H9 (cell line): Measurements from ENCODE around the gene NME2. TPM values are rescaled to one million over a fixed set of nuclear protein-coding genes. Genes with fewer than 3 reads are reported as not detected.

ENCODE experiments used
- DNase-seq: peaks from one replicate; pipeline ENCODE4 v3.0.0-alpha.2; 2017
- H2AFZ ChIP-seq: one replicate; pipeline ENCODE4 v1.6.1; 2013; ENCODE audit warnings: mild to moderate bottlenecking, low read length, control low read depth, moderate library complexity
- H2AK5ac ChIP-seq: 2 replicates; pipeline ENCODE4 v1.6.1; 2013; ENCODE audit warnings: low read length, control low read depth, mixed read lengths; ENCODE audit not compliant: insufficient read length
- H2BK120ac ChIP-seq: one replicate; pipeline ENCODE4 v1.6.1; 2013; ENCODE audit warnings: low read depth, mild to moderate bottlenecking, low read length, control low read depth, inconsistent platforms; ENCODE audit not compliant: poor library complexity, severe bottlenecking
- H2BK12ac ChIP-seq: 2 replicates; pipeline ENCODE4 v1.6.1; 2013; ENCODE audit warnings: low read length, control low read depth, mixed read lengths, low read depth; ENCODE audit not compliant: insufficient read length
- H2BK15ac ChIP-seq: 2 replicates; pipeline ENCODE4 v1.6.1; 2013; ENCODE audit warnings: low read depth, low read length, control low read depth
- H2BK20ac ChIP-seq: one replicate; pipeline ENCODE4 v1.6.1; 2013; ENCODE audit warnings: low read depth, mild to moderate bottlenecking, low read length, control low read depth, inconsistent platforms; ENCODE audit not compliant: poor library complexity, severe bottlenecking
- H2BK5ac ChIP-seq: 2 replicates; pipeline ENCODE4 v1.6.1; 2013; ENCODE audit warnings: low read length, control low read depth, mixed read lengths; ENCODE audit not compliant: insufficient read length
- H3K14ac ChIP-seq: 2 replicates; pipeline ENCODE4 v1.6.1; 2013; ENCODE audit warnings: low read length, control low read depth; ENCODE audit not compliant: insufficient read depth
- H3K18ac ChIP-seq: 2 replicates; pipeline ENCODE4 v1.6.1; 2013; ENCODE audit warnings: low read depth, mild to moderate bottlenecking, mixed read lengths, low read length, control low read depth; ENCODE audit not compliant: insufficient read length
- H3K23ac ChIP-seq: 2 replicates; pipeline ENCODE4 v1.6.1; 2013; ENCODE audit warnings: low read length, control low read depth, mixed read lengths, low read depth; ENCODE audit not compliant: insufficient read length
- H3K23me2 ChIP-seq: 2 replicates; pipeline ENCODE4 v1.6.1; 2013; ENCODE audit warnings: low read depth, mild to moderate bottlenecking, mixed read lengths, low read length, control low read depth; ENCODE audit not compliant: insufficient read length, poor library complexity, severe bottlenecking
- H3K27ac ChIP-seq: 2 replicates; pipeline ENCODE4 v1.5.1; 2013; ENCODE audit warnings: low read length, control low read depth, mixed read lengths, low read depth; ENCODE audit not compliant: insufficient read length
- H3K27me3 ChIP-seq: 2 replicates; pipeline ENCODE4 v1.6.1; 2013; ENCODE audit warnings: low read length, control low read depth, inconsistent platforms; ENCODE audit not compliant: insufficient read depth
- H3K4ac ChIP-seq: 2 replicates; pipeline ENCODE4 v1.6.1; 2013; ENCODE audit warnings: low read depth, mild to moderate bottlenecking, control low read depth, inconsistent platforms, low read length, moderate library complexity
- H3K4me1 ChIP-seq: 2 replicates; pipeline ENCODE4 v1.6.1; 2013; ENCODE audit warnings: low read length, control low read depth, inconsistent platforms; ENCODE audit not compliant: insufficient read depth
- H3K4me2 ChIP-seq: 2 replicates; pipeline ENCODE4 v1.6.1; 2013; ENCODE audit warnings: low read length, control low read depth, mixed read lengths; ENCODE audit not compliant: insufficient read length, insufficient read depth
- H3K56ac ChIP-seq: 2 replicates; pipeline ENCODE4 v1.6.1; 2013; ENCODE audit warnings: low read depth, mild to moderate bottlenecking, mixed read lengths, low read length, control low read depth; ENCODE audit not compliant: insufficient read length
- H3K79me1 ChIP-seq: 2 replicates; pipeline ENCODE4 v1.6.1; 2013; ENCODE audit warnings: low read depth, mild to moderate bottlenecking, moderate library complexity, low read length, control low read depth, inconsistent platforms; ENCODE audit not compliant: insufficient read depth, poor library complexity, severe bottlenecking
- H3K79me2 ChIP-seq: 2 replicates; pipeline ENCODE4 v1.6.1; 2013; ENCODE audit warnings: low read length, control low read depth, inconsistent platforms; ENCODE audit not compliant: insufficient read depth
- H3K9ac ChIP-seq: 2 replicates; pipeline ENCODE4 v1.6.1; 2013; ENCODE audit warnings: low read length, control low read depth, mixed read lengths; ENCODE audit not compliant: insufficient read length; ENCODE audit errors: extremely low read depth
- H3K9me3 ChIP-seq: one replicate; pipeline ENCODE4 v1.6.1; 2013; ENCODE audit warnings: low read depth, low read length, inconsistent platforms; ENCODE audit not compliant: control insufficient read depth
- H3T11ph ChIP-seq: one replicate; pipeline ENCODE4 v1.6.1; 2013; ENCODE audit warnings: mild to moderate bottlenecking, low read length, control low read depth, inconsistent platforms
- H4K20me1 ChIP-seq: one replicate; pipeline ENCODE4 v1.6.1; 2013; ENCODE audit not compliant: control insufficient read depth, insufficient read length, insufficient read depth
- H4K5ac ChIP-seq: 2 replicates; pipeline ENCODE4 v1.6.1; 2013; ENCODE audit warnings: low read depth, mild to moderate bottlenecking, mixed read lengths, low read length, control low read depth; ENCODE audit not compliant: insufficient read length
- H4K8ac ChIP-seq: replicated peaks from 2 replicates; pipeline ENCODE4 v1.6.1; 2013; ENCODE audit warnings: low read length, control low read depth, mixed read lengths, low read depth; ENCODE audit not compliant: insufficient read length
- H4K91ac ChIP-seq: 2 replicates; pipeline ENCODE4 v1.6.1; 2013; ENCODE audit warnings: low read depth, mild to moderate bottlenecking, moderate library complexity, mixed read lengths, low read length, control low read depth; ENCODE audit not compliant: insufficient read length
- H3K27ac Mint-ChIP-seq, 3 experiments: 2 replicates in 2 of 3; 3 replicates in 1 of 3; pipeline ENCODE4 v1.8.0; 2020 to 2021; ENCODE audit warnings: mixed read lengths in 3 of 3, mild to moderate bottlenecking in 1 of 3, moderate library complexity in 1 of 3
- H3K27me3 Mint-ChIP-seq: 2 replicates; pipeline ENCODE4 v1.8.0; 2021; ENCODE audit warnings: low read depth, mild to moderate bottlenecking, moderate library complexity, mixed read lengths
- H3K36me3 Mint-ChIP-seq, 3 experiments: 2 replicates in 2 of 3; 3 replicates in 1 of 3; pipeline ENCODE4 v1.8.0; 2020 to 2021; ENCODE audit warnings: low read depth in 3 of 3, mixed read lengths in 3 of 3; ENCODE audit not compliant: insufficient read depth in 1 of 3
- H3K4me1 Mint-ChIP-seq, 2 experiments: 2 replicates each; pipeline ENCODE4 v1.8.0; 2020; ENCODE audit warnings: mixed read lengths in 2 of 2
- H3K4me3 Mint-ChIP-seq, 2 experiments: 2 replicates in 1 of 2; 3 replicates in 1 of 2; pipeline ENCODE4 v1.8.0; 2020 to 2021; ENCODE audit warnings: mild to moderate bottlenecking in 2 of 2, mixed read lengths in 2 of 2, moderate library complexity in 1 of 2
- H3K9me3 Mint-ChIP-seq, 2 experiments: 2 replicates in 1 of 2; 3 replicates in 1 of 2; pipeline ENCODE4 v1.8.0; 2020; ENCODE audit warnings: mild to moderate bottlenecking in 2 of 2, mixed read lengths in 2 of 2, moderate library complexity in 1 of 2
- WGBS: extraction: QIAGEN DNeasy Blood & Tissue Kit; methylation state at CpG from one replicate; pipeline ENCODE4 v1.1.7; 2013; ENCODE audit warnings: missing lambda C conversion rate, low lambda C conversion rate, mixed read lengths; ENCODE audit not compliant: insufficient read length; ENCODE audit errors: extremely low coverage; 5-methylcytosine and 5-hydroxymethylcytosine counted together
- total RNA-seq: library from RNA; stranded (reverse); gene quantifications from 2 replicates; pipeline ENCODE4 v1.2.1, GENCODE V29; 2021
- TF ChIP-seq, protein P1 (sequence below): fragments of 200-600 bp; sonication (generic); conservative IDR thresholded peaks from 3 replicates; pipeline ENCODE4 v1.8.0; 2021; ENCODE audit warnings: antibody characterized with exemption, mild to moderate bottlenecking

NME2 gene
- total RNA-seq, 1 experiment from 2014 or later = 819 TPM

DNA sequence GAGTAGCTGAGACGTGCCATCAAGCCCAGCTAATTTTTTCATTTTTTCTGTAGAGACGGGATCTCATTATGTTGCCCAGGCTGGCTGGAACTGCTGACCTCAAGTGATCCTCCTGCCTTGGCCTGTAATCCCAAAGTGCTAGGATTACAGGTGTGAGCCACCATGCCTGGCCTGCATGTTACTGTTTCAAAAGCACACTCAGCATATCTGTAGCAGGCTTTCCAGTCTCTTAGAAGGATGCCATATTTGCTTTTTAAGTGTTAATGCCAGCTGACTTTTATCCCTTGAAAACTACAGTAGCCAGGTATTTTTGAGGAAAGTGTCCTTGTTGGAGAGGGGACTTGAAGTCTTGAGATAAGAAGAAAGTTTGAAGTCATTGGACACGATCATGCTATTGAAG is 30.3 kb upstream of the NME2 start:
- Histone ChIP-seq H4K8ac (no peak overlapping the region), H4K20me1 (no peaks in the 10 kb centered on the region), H3K4me2 (no peak overlapping the region), H4K5ac (no peak overlapping the region), H2BK12ac (no peak overlapping the region), H3K23ac (no peak overlapping the region), H3K14ac (no peak overlapping the region), H3K56ac (no peak overlapping the region), H3K23me2 (no peaks in the 10 kb centered on the region), H2BK15ac (no peak overlapping the region), H3K9ac (no peak overlapping the region), H3K79me1 (no peaks in the 10 kb centered on the region), H3K27ac (no peak overlapping the region), H3K9me3 (no peaks in the 10 kb centered on the region), H2BK20ac (no peak overlapping the region), H2AK5ac (no peak overlapping the region), H3K18ac (no peak overlapping the region), H2AFZ (no peak overlapping the region), H3K4ac (no peak overlapping the region), H2BK5ac (no peak overlapping the region), H3K27me3 (no peaks in the 10 kb centered on the region), H4K91ac (no peak overlapping the region), H2BK120ac (no peak overlapping the region), H3K4me1 (no peaks in the 10 kb centered on the region; the same call in 1 of the 2 replicates), H3K79me2 (no peaks in the 10 kb centered on the region), H3T11ph (no peak overlapping the region)
- Mint-ChIP-seq H3K4me1 (peaks cover 0 to 2% of the 10 kb centered on the region in 2 experiments; a peak in 1 of 4 replicates), H3K9me3 (peaks cover 3% of the 10 kb centered on the region in 2 experiments; a peak in 4 of 5 replicates), H3K4me3 (no peak overlapping the region), H3K27me3 (no peaks in the 10 kb centered on the region), H3K27ac (no peak overlapping the region), H3K36me3 (peaks cover 0 to 3% (median 0%) of the 10 kb centered on the region in 3 experiments; a peak in 1 of 7 replicates)
- no CpG with 5 or more reads among the region's 3 CpGs for WGBS
- TF ChIP-seq, protein P1, sequence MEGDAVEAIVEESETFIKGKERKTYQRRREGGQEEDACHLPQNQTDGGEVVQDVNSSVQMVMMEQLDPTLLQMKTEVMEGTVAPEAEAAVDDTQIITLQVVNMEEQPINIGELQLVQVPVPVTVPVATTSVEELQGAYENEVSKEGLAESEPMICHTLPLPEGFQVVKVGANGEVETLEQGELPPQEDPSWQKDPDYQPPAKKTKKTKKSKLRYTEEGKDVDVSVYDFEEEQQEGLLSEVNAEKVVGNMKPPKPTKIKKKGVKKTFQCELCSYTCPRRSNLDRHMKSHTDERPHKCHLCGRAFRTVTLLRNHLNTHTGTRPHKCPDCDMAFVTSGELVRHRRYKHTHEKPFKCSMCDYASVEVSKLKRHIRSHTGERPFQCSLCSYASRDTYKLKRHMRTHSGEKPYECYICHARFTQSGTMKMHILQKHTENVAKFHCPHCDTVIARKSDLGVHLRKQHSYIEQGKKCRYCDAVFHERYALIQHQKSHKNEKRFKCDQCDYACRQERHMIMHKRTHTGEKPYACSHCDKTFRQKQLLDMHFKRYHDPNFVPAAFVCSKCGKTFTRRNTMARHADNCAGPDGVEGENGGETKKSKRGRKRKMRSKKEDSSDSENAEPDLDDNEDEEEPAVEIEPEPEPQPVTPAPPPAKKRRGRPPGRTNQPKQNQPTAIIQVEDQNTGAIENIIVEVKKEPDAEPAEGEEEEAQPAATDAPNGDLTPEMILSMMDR = no peak
- no peak for DNase-seq
